Sigmoid colon (tissue), 7 donors: ENCODE results near the gene ERCC8. TPM values are rescaled to one million over a fixed set of nuclear protein-coding genes. Genes with fewer than 3 reads are reported as not detected.

Experiments used
- DNase-seq: peaks from one replicate; pipeline ENCODE4 v3.0.0-alpha.2; 2019
- H3K27ac ChIP-seq, 4 donors: fragments of 200-600 bp; sonication (generic); one replicate each; pipeline ENCODE4 v1.5.1; 2016 to 2019; ENCODE audit warnings: mild to moderate bottlenecking in 1 of 4
- H3K27me3 ChIP-seq, 3 donors: fragments of 200-600 bp; sonication (generic); one replicate each; pipeline ENCODE4 v1.5.1; 2019; ENCODE audit warnings: mild to moderate bottlenecking in 1 of 3
- H3K36me3 ChIP-seq, 4 donors: fragments of 200-600 bp; sonication (generic); one replicate each; pipeline ENCODE4 v1.5.1; 2016 to 2019
- H3K4me1 ChIP-seq, 4 donors: fragments of 200-600 bp; sonication (generic); one replicate each; pipeline ENCODE4 v1.5.1; 2017 to 2019
- H3K4me3 ChIP-seq, 4 donors: fragments of 200-600 bp; sonication (generic); one replicate each; pipeline ENCODE4 v1.5.1; 2017 to 2019; ENCODE audit warnings: mild to moderate bottlenecking in 2 of 4, moderate library complexity in 1 of 4
- H3K9me3 ChIP-seq, 4 donors: fragments of 200-600 bp in 3 of 4; sonication (generic) in 3 of 4; one replicate each; pipeline versions ENCODE4 v1.5.1 to v1.6.1; 2013 to 2019
- EP300 ChIP-seq, 4 donors: sonication (generic); formaldehyde crosslinking; IDR thresholded peaks; one replicate each; pipeline ENCODE4 v1.6.1; 2017; ENCODE audit warnings: antibody characterized with exemption in 4 of 4
- POLR2A ChIP-seq, 2 donors: fragments of 450-650 bp; IDR thresholded peaks; one replicate each; pipeline ENCODE4 v1.6.1; 2016; ENCODE audit warnings: antibody characterized with exemption in 2 of 2, mild to moderate bottlenecking in 2 of 2, moderate library complexity in 2 of 2
- POLR2AphosphoS5 ChIP-seq, 4 donors: sonication (generic); formaldehyde crosslinking; IDR thresholded peaks; one replicate each; pipeline ENCODE4 v1.6.1; 2017; ENCODE audit warnings: antibody characterized with exemption in 4 of 4
- WGBS, 2 donors: extraction: QIAGEN DNeasy Blood & Tissue Kit; methylation state at CpG; one replicate each; pipeline ENCODE4 v1.1.7; 2013; 5-methylcytosine and 5-hydroxymethylcytosine counted together
- intact Hi-C: fragments of 100-400 bp; cut with DNase I; formaldehyde crosslinking; loops from one replicate; pipeline ENCODE4 v1.15.1; 2023
- polyA plus RNA-seq, 3 donors: library from polyadenylated mRNA; stranded (reverse); fragments of 200-250 nt; gene quantifications; one replicate each; pipeline ENCODE4 v1.2.3, GENCODE V29; 2013
- total RNA-seq, 4 donors: library from RNA; depleted of rRNA; stranded (reverse); fragments of >200 nt; gene quantifications; one replicate each; pipeline ENCODE4 v1.1.0, GENCODE V29; 2016
- TF ChIP-seq, protein P1 (sequence below), 4 experiments: fragments of 450-650 bp in 3 of 4; fragments of 200-600 bp in 1 of 4; IDR thresholded peaks; one replicate each; pipeline ENCODE4 v1.5.1; 2016 to 2019; ENCODE audit warnings: antibody characterized with exemption in 4 of 4, mild to moderate bottlenecking in 3 of 4, moderate library complexity in 2 of 4
- donor health status: healthy with polysubstance abuse.
- donor health status: Bipolar disorder and iron deficiency.
- donor health status: healthy.

ERCC8 gene
- total and polyA plus RNA-seq, 7 donors, result 5.8 to 16.4 (median 8.8) TPM

DNA sequence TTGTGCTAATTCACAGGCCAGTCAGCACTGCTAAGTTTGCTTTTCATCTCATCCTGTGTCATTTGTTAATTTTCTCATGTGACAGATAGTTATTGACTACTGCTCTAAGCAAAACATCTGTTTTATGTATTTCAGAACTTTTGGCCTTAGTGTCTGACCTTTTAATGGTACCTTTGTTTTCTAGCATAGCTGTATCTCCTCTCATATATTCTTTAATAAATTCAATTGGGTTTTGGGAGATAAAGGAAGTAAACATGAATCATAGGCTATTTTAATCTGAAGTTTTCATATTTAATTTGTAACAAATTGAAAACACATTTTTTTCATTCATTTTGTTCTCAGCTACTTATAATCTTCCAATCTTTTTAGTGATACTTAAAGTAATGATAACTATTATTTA lies 13.2 kb upstream of the ERCC8 start:
- no peak for DNase-seq
- Histone ChIP-seq H3K4me1 (no peaks in the 10 kb centered on the region), H3K9me3 (no peaks in the 10 kb centered on the region), H3K27me3 (no peaks in the 10 kb centered on the region), H3K36me3 (no peaks in the 10 kb centered on the region), H3K4me3 (no peak overlapping the region), H3K27ac (no peak overlapping the region)
- TF ChIP-seq POLR2AphosphoS5 (IDR thresholded peaks at IDR 0.05) (no peak), POLR2A (IDR thresholded peaks at IDR 0.05) (no peak), EP300 (IDR thresholded peaks at IDR 0.05) (no peak)
- TF ChIP-seq, protein P1, sequence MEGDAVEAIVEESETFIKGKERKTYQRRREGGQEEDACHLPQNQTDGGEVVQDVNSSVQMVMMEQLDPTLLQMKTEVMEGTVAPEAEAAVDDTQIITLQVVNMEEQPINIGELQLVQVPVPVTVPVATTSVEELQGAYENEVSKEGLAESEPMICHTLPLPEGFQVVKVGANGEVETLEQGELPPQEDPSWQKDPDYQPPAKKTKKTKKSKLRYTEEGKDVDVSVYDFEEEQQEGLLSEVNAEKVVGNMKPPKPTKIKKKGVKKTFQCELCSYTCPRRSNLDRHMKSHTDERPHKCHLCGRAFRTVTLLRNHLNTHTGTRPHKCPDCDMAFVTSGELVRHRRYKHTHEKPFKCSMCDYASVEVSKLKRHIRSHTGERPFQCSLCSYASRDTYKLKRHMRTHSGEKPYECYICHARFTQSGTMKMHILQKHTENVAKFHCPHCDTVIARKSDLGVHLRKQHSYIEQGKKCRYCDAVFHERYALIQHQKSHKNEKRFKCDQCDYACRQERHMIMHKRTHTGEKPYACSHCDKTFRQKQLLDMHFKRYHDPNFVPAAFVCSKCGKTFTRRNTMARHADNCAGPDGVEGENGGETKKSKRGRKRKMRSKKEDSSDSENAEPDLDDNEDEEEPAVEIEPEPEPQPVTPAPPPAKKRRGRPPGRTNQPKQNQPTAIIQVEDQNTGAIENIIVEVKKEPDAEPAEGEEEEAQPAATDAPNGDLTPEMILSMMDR (IDR thresholded peaks at IDR 0.05), result no peak
- intact Hi-C loops, result loop anchor here (5.0 kb wide), 1 partner anchor 974 kb away; no protein-coding TSS in a partner anchor

DNA sequence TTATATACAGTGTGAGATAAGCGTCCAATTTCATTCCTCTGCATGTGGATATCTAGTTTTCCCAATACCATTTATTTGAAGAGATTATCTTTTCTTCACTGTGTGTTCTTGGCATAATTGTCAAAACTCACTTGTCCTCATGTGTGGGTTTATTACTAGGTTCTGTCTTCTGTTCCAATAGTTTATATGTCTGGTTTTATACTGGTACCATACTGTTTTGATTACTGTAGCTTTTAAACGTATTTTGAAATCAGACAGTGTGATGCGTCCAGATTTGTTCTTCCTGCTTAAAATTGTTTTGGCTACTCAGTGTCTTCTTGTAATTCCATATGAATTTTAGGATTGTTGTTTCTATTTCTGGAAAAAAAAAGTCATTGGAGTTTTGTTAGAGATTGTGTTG lies 10.4 kb upstream of the ERCC8 start:
- Histone ChIP-seq H3K9me3 (no peaks in the 10 kb centered on the region), H3K27ac (no peak overlapping the region), H3K4me1 (no peaks in the 10 kb centered on the region), H3K36me3 (no peaks in the 10 kb centered on the region), H3K4me3 (no peak overlapping the region), H3K27me3 (no peaks in the 10 kb centered on the region)
- no peak for DNase-seq
- intact Hi-C loops, result loop anchor here (5.0 kb wide), 1 partner anchor 977 kb away; no protein-coding TSS in a partner anchor
- 96 to 98% methylated on average over 3 of the region's 3 CpGs for WGBS, 2 donors
- TF ChIP-seq POLR2A (IDR thresholded peaks at IDR 0.05) (no peak), POLR2AphosphoS5 (IDR thresholded peaks at IDR 0.05) (no peak), EP300 (IDR thresholded peaks at IDR 0.05) (no peak)
- TF ChIP-seq, protein P1 (IDR thresholded peaks at IDR 0.05), result no peak

DNA sequence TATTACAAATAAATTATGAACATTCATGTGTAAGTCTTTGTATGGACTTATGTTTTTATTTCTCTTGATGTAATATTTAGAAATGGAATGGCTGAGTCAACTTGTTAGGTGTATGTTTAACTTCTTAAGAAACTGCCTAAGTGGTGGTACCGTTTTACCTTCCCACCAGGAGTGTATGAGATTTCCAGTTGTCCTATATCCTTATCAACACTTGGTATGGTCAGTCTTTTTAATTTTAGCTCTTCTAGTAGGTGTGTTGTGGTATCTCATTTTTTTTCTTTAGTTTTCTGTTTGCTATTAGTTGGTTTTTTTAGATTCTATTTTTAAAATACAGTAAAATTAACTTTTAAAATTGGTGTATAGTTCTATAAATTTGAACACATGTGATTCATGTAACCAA lies 3.9 kb upstream of the ERCC8 start:
- no peak overlapping the region for H3K4me3 ChIP-seq
- TF ChIP-seq, protein P1 (IDR thresholded peaks at IDR 0.05), result no peak
- peaks cover 0 to 22% (median 15%) of the 10 kb centered on the region in 4 donors for H3K4me1 ChIP-seq
- H3K9me3 ChIP-seq, result no peaks in the 10 kb centered on the region
- no peaks in the 10 kb centered on the region for H3K36me3 ChIP-seq
- intact Hi-C loops, result loop anchor here (5.0 to 10.0 kb wide), 2 partner anchors 384 to 706 kb away; partner anchors contain the start of gene ZSWIM6
- DNase-seq, result no peak
- H3K27ac ChIP-seq, result no peak overlapping the region
- no peaks in the 10 kb centered on the region for H3K27me3 ChIP-seq
- 91 to 93% methylated on average over 1 of the region's 1 CpG for WGBS, 2 donors

DNA sequence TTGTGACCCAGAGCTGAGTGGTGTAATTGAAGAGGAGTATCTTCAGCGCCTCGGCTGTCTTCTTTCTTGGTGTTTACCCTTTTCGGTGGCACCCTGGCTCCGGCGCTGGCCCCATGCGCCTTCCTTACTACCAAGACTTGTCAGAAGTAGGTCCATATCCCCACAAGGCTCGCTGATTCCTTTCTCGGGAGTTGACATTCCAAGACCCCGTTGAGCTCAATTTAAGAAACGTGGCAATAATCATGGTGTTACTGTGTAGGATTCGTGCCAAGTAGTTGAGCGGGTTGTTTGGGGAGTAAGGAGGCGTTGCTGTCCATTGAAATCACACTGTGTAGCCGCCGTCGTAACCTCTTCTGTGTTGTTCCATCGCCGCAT lies 930 bp upstream of the ERCC8 start:
- no peak for TF ChIP-seq POLR2AphosphoS5 (IDR thresholded peaks at IDR 0.05)
- no peak for TF ChIP-seq EP300 (IDR thresholded peaks at IDR 0.05)
- TF ChIP-seq, protein P1 (IDR thresholded peaks at IDR 0.05), result no peak
- no peak for TF ChIP-seq POLR2A (IDR thresholded peaks at IDR 0.05)
- 0 to 3% methylated on average over 18 of the region's 18 CpGs for WGBS, 2 donors
- Histone ChIP-seq H3K27ac (peak overlapping the region; percentile 85 to 87 (median 86)), H3K27me3 (no peaks in the 10 kb centered on the region), H3K36me3 (no peaks in the 10 kb centered on the region), H3K4me1 (peaks cover 0 to 25% (median 18%) of the 10 kb centered on the region in 4 donors), H3K4me3 (peak overlapping the region; percentile 65 to 75 (median 71)), H3K9me3 (no peaks in the 10 kb centered on the region)
- DNase-seq, result peak; percentile 66
- intact Hi-C loops, result loop anchor here (5.0 to 10.0 kb wide), 2 partner anchors 387 to 709 kb away; partner anchors contain the start of gene ZSWIM6

DNA sequence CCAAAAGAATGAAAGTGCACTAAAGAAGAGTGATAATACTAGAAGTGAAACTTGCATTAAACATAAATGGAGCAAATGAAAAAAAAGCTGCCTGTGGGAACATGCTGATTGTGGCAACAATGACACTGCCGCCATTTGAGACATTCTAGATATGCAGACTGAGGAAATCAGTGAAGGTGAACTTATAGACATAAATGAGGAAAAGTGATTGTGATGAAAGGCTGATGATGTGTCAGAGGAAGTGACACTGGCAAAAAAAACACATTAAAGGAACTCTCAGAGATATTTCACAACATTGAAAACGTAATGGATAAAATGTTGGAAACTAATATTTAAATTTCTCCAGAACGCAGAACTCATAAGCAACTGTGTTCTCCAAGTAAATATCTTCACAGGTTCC lies 1.2 kb downstream of the ERCC8 start:
- peaks cover 0 to 25% (median 18%) of the 10 kb centered on the region in 4 donors for H3K4me1 ChIP-seq
- intact Hi-C loops, result loop anchor here (10.0 kb wide), 1 partner anchor 711 kb away; no protein-coding TSS in a partner anchor
- H3K27ac ChIP-seq, result no peak overlapping the region
- H3K36me3 ChIP-seq, result no peaks in the 10 kb centered on the region
- no peak for TF ChIP-seq EP300 (IDR thresholded peaks at IDR 0.05)
- TF ChIP-seq, protein P1 (IDR thresholded peaks at IDR 0.05), result no peak
- no peak for TF ChIP-seq POLR2A (IDR thresholded peaks at IDR 0.05)
- TF ChIP-seq POLR2AphosphoS5 (IDR thresholded peaks at IDR 0.05), result no peak
- no peaks in the 10 kb centered on the region for H3K27me3 ChIP-seq
- DNase-seq, result no peak
- H3K9me3 ChIP-seq, result no peaks in the 10 kb centered on the region
- peak overlapping the region in 1 of 4 donors; percentile 65 for H3K4me3 ChIP-seq
- 72 to 84% methylated on average over 3 of the region's 3 CpGs for WGBS, 2 donors
